Measurements from ENCODE around the gene KIF26B. TPM values are rescaled to one million over a fixed set of nuclear protein-coding genes. Genes with fewer than 3 reads are reported as not detected.
"Not testable (repeated sequence)": the region's sequence is repeated elsewhere in the genome, so short reads cannot be mapped to it uniquely, and the experiment has no call there.

KIF26B gene
- total and polyA plus RNA-seq, 2 experiments from 2014 or later, result 0.03 to 0.76 TPM

- H3K79me2 ChIP-seq (replicated peaks; ENCODE audit: insufficient read depth), result no peaks in the 10 kb centered on the region
- H3F3A ChIP-seq (replicated peaks; ENCODE audit: low read depth), result no peaks in the 10 kb centered on the region
- Mint-ChIP-seq H3K4me1 (no peaks in the 10 kb centered on the region), H3K27ac (no peak overlapping the region), H3K27me3 (ENCODE audit: insufficient read depth, low read depth, poor library complexity) (peaks cover 2% of the 10 kb centered on the region), H3K9me3 (no peaks in the 10 kb centered on the region), H3K4me3 (no peak overlapping the region), H3K36me3 (ENCODE audit: low read depth) (no peaks in the 10 kb centered on the region)
- ATAC-seq (no peak), DNase-seq (ENCODE audit: low spot score) (no peak)
- no peak overlapping the region for H3K27ac ChIP-seq (ENCODE audit: low read depth)
- no peaks in the 10 kb centered on the region; the same call in 1 of the 2 replicates for H3K9me2 ChIP-seq (ENCODE audit: insufficient read depth)
- H3K4me1 ChIP-seq (ENCODE audit: insufficient read depth), result no peaks in the 10 kb centered on the region
- no peaks in the 10 kb centered on the region for H4K20me1 ChIP-seq (replicated peaks; ENCODE audit: insufficient read depth)
- no peaks in the 10 kb centered on the region for H3K36me3 ChIP-seq (ENCODE audit: insufficient read depth)
- TF ChIP-seq CREB1 (CRISPR knock-in tag; IDR thresholded peaks at IDR 0.05; ENCODE audit: low read depth) (no peak), CTCF (conservative IDR thresholded peaks at IDR 0.05; ENCODE audit: low read depth in 2 of 2) (no peak), EZH2 (IDR thresholded peaks at IDR 0.05; ENCODE audit: low read depth, unreplicated experiment) (no peak), NANOG (IDR thresholded peaks at IDR 0.05; ENCODE audit: borderline replicate concordance) (no peak)
- H2AFZ ChIP-seq, result no peak overlapping the region
- H3K4me3 ChIP-seq, result no peak overlapping the region
- no peak overlapping the region for H3K4me2 ChIP-seq
- H3K27me3 ChIP-seq (ENCODE audit: insufficient read depth), result no peaks in the 10 kb centered on the region
Measured at GRCh38 chr1:245671966-245672767, 517.4 kb downstream of the KIF26B start.

- not testable (repeated sequence) for H3K79me2 ChIP-seq (replicated peaks; ENCODE audit: insufficient read depth); H3K27ac Mint-ChIP-seq; H3K4me1 ChIP-seq (ENCODE audit: insufficient read depth); H3K36me3 ChIP-seq (ENCODE audit: insufficient read depth); H3K36me3 Mint-ChIP-seq (ENCODE audit: low read depth); H3K4me1 Mint-ChIP-seq; H3K27ac ChIP-seq (ENCODE audit: low read depth); H3K9me3 Mint-ChIP-seq; H3K27me3 ChIP-seq (ENCODE audit: insufficient read depth); H3K4me3 Mint-ChIP-seq; H3K27me3 Mint-ChIP-seq (ENCODE audit: insufficient read depth, low read depth, poor library complexity); H3K9me2 ChIP-seq (ENCODE audit: insufficient read depth); ATAC-seq; H3K4me3 ChIP-seq; H4K20me1 ChIP-seq (replicated peaks; ENCODE audit: insufficient read depth); H3K4me2 ChIP-seq; DNase-seq (ENCODE audit: low spot score); H3F3A ChIP-seq (replicated peaks; ENCODE audit: low read depth)
- 0 out of 2 replicates have a peak overlapping the region, but pooled peaks have one; percentile 47 for H2AFZ ChIP-seq
- TF ChIP-seq ETS1 (IDR thresholded peaks at IDR 0.05), result peak; percentile 86
Measured at GRCh38 chr1:245672836-245673656, 518.3 kb downstream of the KIF26B start.
